Mesodermal cell (in vitro differentiated cells): ENCODE measurements around the gene AMFR.
A peak's percentile ranks its signal among the peaks of the same experiment; 100 is the strongest.

Experiments
- H3K27ac ChIP-seq: 2 replicates; pipeline ENCODE4 v1.7.0; 2013; ENCODE audit warnings: mild to moderate bottlenecking, low read depth, low read length, moderate library complexity; ENCODE audit not compliant: severe bottlenecking
- H3K36me3 ChIP-seq: 2 replicates; pipeline ENCODE4 v1.7.1; 2013; ENCODE audit warnings: mild to moderate bottlenecking, low read length, moderate library complexity; ENCODE audit not compliant: control insufficient read depth, insufficient read depth
- H3K4me1 ChIP-seq: one replicate; pipeline ENCODE4 v1.7.1; 2013; ENCODE audit warnings: mild to moderate bottlenecking, low read length; ENCODE audit not compliant: insufficient read depth, control insufficient read depth, poor library complexity, severe bottlenecking
- H3K4me3 ChIP-seq: 2 replicates; pipeline ENCODE4 v1.7.0; 2013; ENCODE audit warnings: low read length, control low read depth, mild to moderate bottlenecking; ENCODE audit not compliant: insufficient read depth, poor library complexity, severe bottlenecking; ENCODE audit errors: extremely low read depth
- H3K9me3 ChIP-seq: 2 replicates; pipeline ENCODE4 v1.7.1; 2013; ENCODE audit warnings: mild to moderate bottlenecking, low read length, moderate library complexity; ENCODE audit not compliant: control insufficient read depth
- WGBS, 2 experiments: methylation state at CpG; one replicate each; pipeline ENCODE4 v1.1.5; 2013; ENCODE audit warnings: missing lambda C conversion rate in 2 of 2; ENCODE audit not compliant: insufficient coverage in 2 of 2; 5-methylcytosine and 5-hydroxymethylcytosine counted together

Gene AMFR

DNA sequence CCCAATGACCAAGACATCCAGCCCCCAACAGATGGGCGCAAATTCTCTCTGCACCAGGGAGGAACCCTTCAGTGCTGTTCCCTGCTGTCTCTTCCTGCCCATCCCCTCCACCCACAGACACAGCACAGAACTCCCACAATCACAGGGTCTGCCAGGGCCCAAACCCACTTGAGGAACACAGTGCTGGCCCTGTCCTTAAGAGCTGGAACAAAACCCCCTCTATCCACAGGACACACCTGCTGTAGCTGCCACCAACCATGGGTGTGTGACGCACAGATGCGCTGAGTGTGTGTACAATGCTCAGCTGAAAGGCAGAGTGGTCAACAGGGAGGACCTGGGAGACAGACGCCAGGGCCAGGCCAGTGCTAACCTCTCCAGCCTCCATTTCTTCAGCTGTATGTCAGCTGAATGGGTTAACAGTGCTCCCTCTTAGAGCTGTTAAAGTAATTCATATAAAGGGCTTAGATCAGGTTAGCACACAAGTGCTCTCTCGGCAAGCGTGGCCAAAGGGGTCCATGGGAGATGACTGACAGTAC, 62.1 kb downstream of the AMFR start:
- H3K27ac ChIP-seq = no peak overlapping the region
- H3K4me3 ChIP-seq = no peak overlapping the region
- 98 to 100% methylated on average over 5 to 6 of the region's 6 CpGs for WGBS, 2 experiments
- H3K9me3 ChIP-seq = no peaks in the 10 kb centered on the region
- H3K36me3 ChIP-seq = peaks cover 64% of the 10 kb centered on the region
- no peaks in the 10 kb centered on the region for H3K4me1 ChIP-seq

DNA sequence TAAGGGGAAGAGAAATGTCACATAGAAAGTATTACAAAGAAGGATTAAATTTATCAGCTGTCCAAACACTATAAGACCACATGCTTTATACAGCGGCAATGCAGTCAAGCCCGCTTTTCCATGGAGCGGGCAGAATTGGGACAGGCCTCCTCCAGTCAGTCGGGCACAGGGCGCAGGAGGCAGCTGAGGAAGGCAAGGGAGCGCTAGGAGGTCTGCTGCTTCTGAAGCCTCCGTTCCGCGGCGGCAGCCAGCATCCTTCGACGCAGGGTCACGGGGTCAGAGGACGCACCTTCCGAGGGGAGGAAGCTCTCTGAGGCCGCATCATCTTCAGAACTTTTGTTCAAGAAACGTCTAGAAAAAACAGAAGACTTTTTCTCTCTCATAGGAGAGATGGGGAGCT, 62.6 kb downstream of the AMFR start:
- WGBS, 2 experiments = 94 to 98% methylated on average over 13 to 15 of the region's 17 CpGs
- Histone ChIP-seq H3K4me3 (no peak overlapping the region), H3K27ac (no peak overlapping the region), H3K36me3 (peaks cover 59% of the 10 kb centered on the region), H3K9me3 (no peaks in the 10 kb centered on the region), H3K4me1 (peaks cover 1% of the 10 kb centered on the region)

DNA sequence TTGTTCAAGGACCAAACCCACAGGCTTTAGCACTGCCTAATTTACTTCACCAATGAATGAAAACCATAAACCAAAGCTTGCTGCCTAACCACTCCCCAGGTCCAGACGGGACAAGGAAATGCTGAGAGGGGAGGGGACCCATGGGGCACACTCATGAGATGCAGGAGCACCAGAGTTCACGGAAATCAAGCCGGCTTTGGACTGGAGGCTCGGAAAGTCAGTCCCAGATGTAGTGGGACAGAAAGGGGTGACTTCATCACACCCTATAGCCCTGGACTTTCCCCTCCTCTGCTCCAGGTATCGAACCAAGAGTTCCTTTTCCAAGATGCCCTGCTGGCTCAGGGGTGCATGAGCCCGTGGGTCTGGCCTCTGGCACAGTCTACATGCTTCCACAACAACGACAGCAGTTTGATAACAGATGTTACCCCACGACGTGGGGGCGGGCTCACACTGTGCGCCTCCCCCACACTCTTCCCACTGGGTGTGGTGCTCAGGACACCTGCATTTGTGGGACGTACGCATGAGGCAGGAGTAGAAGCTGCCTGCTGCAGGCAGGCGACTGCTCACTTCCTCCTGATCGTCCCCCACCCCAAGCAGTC, 63.2 kb downstream of the AMFR start:
- no peak overlapping the region for H3K4me3 ChIP-seq
- no peak overlapping the region for H3K27ac ChIP-seq
- WGBS, 2 experiments = 88 to 97% methylated on average over 6 to 12 of the region's 15 CpGs
- no peaks in the 10 kb centered on the region for H3K9me3 ChIP-seq
- peaks cover 7% of the 10 kb centered on the region for H3K4me1 ChIP-seq
- peaks cover 53% of the 10 kb centered on the region for H3K36me3 ChIP-seq

DNA sequence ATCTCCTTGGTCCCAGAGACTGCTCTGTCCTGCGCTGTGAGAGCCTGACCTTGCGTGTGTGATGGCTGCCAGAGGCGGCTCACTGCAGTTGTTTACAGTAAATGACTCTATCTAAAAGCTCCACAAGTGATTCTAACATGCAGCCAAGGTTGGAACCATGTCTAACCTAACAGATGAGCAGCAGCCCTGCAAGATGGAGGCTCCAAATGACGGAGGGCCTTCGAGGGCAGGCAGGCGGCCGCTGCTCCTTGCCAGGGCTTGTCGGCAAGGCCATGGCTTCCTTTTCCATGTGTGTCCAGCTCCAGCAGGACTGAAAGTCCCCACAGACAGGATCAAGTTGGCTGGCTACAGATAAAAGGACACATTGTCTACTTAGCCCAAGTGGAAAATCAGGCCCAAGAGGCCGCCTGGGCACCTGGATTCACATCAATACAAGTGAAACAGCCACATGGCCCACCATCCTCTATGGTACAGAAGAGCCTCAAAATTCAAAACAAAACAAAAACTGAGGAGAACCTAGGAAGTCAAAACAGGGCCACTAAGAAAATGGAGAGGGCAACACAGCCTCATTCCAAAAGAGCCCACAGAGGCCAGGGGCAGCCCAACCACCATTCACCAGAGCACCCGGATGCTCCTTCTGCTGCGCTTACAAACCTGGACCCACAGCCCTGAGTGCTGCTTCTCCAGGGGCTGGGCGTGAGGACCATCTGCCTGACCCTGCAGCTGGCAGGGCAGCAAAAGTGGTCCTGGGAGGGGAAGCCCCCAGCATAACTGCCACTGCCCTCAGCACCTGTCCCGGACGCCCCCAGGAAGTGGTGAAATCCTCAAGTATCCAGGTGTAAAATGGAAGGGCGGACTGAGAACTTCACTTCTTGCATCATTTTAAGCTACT, 65.0 kb downstream of the AMFR start:
- 99% methylated on average over 9 to 10 of the region's 15 CpGs for WGBS, 2 experiments
- H3K4me3 ChIP-seq = no peak overlapping the region

DNA sequence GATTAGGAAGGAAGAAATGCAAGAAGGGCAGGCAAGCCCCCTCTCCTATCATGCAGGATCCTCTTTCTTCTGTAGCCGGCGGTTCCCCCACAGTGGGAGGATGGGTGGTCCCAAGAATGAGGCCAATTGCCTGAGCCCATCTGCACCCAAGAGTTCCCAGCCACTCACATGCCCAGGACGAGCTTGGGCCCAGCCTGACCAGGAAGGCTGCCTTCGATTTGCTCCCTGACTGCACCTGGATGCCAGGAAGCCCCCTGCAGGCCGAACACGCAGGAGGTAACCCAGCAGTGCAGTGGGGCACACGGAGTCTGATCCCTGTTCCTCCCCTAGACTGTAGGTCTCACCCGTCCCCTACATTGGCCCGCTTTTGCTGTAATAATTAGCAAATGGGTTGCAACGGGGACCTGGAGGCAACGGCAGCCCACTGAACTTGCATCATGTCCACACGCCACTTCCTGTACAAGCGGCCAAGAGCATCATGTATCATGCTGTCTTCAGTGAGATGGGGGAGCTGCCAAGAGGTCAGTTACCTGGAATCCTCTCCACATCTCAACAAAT, 67.5 kb downstream of the AMFR start:
- Histone ChIP-seq H3K27ac (peak overlapping the region; percentile 89), H3K4me1 (peaks cover 12% of the 10 kb centered on the region), H3K9me3 (no peaks in the 10 kb centered on the region), H3K4me3 (no peak overlapping the region), H3K36me3 (peaks cover 19% of the 10 kb centered on the region)
- 85 to 94% methylated on average over 10 to 11 of the region's 13 CpGs for WGBS, 2 experiments

More for the DNA sequence above, 65.0 kb downstream of the AMFR start:
- peaks cover 41% of the 10 kb centered on the region for H3K36me3 ChIP-seq
- H3K9me3 ChIP-seq = no peaks in the 10 kb centered on the region
- H3K27ac ChIP-seq = no peak overlapping the region
- peaks cover 12% of the 10 kb centered on the region for H3K4me1 ChIP-seq

DNA sequence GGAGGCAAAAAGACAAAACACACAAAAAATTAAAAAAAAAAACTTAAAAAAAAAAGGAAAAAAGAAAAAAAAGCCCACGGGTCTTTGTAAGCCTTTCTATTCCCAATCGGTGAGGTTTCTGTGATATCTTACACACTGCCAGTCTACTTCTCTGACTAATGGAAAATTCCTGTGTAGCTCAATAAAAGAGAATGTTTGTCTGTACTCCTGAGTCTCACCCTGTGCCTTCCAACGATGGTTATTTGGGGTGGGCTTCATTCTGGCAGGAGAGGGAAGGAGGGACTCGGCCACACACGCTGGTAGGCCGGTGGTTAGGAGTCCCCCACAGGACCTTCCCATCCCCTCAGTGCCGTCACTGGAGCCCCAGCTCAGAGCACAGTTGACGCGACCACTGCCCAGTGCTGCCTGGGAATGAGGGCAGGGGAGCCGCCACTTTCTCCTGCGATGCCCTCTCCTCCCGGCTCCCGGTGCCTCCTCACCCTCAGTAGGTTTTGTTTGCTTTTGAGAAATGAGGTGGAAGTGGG, 68.0 kb downstream of the AMFR start:
- 77 to 86% methylated on average over 5 to 9 of the region's 13 CpGs for WGBS, 2 experiments
- H3K4me3 ChIP-seq = peak overlapping the region; percentile 16
- peaks cover 12% of the 10 kb centered on the region for H3K4me1 ChIP-seq
- H3K9me3 ChIP-seq = no peaks in the 10 kb centered on the region
- peak overlapping the region; percentile 89 for H3K27ac ChIP-seq
- peaks cover 13% of the 10 kb centered on the region for H3K36me3 ChIP-seq

DNA sequence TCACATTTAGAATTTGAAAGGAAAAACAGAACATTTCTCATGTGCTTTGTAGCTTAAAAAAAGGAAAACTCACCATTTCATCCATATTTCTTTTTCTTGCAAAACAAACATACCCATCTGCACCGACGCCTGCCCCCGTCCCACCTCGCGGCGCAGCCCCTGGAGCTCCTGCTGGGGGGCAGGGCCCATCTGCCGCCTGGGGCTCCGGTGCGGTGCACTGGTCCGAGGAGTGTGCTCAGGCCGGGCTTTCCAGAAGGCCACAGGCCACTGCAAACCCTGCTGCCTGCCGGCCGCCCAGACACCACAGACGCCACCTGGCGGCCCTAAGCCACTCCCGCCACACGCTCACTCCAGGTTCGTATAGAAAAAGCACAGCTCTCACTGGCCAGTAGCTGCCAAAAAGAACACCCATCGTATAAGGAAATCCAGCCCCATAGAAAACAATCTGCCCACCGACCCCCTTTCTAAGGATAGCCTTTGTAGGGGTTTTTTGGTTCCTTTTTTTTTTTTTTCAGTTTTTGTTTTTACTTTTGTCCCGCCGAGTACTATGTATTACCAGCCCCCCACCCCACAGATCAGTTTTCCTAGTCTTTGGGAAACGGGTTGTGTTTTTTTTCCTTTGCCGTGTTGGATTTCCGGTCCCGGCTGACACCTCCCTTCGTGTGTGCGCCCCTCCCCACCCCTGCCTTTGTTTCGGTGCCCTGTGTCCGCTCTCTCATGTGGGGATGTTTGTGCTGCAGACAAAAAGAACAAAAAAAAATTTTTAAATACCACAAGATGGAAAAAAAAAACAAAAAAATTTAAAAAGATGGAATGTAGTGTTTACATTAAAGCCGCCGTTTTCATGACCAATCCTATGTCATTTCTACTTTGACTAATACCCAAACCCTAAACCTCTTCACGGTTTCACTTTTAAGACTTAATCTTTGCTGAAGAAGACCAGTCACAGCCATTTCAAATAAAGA, 68.8 kb downstream of the AMFR start:
- Histone ChIP-seq H3K4me3 (peak overlapping the region; percentile 16), H3K27ac (peak overlapping the region; percentile 89)

DNA sequence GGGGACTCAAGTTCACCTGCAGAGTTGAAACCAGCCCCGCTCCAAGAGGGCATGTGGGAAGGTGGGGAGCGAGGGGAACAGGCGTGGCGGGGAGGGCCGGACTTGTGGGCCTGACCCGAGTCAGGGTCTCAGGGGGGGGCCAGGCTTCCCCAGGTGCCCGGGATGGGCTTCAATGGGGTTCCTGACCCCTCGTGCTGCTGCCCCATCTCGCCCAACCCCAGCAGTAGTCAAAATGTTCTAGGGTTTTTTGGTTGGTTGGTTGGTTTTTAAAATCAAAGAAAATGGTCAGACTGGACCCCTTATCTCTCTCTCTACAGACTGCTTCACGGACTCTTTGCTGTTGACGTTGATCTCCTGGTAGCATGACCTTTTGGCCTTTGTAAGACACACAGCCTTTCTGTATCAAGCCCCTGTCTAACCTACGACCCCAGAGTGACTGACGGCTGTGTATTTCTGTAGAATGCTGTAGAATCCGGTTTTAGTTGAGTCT, 69.5 kb downstream of the AMFR start:
- Histone ChIP-seq H3K9me3 (no peaks in the 10 kb centered on the region), H3K4me1 (peaks cover 12% of the 10 kb centered on the region), H3K36me3 (peaks cover 5% of the 10 kb centered on the region), H3K4me3 (no peak overlapping the region), H3K27ac (peak overlapping the region; percentile 89)
- 83 to 87% methylated on average over 7 of the region's 14 CpGs for WGBS, 2 experiments

More for the DNA sequence above, 68.8 kb downstream of the AMFR start:
- Histone ChIP-seq H3K36me3 (peaks cover 9% of the 10 kb centered on the region), H3K4me1 (peaks cover 12% of the 10 kb centered on the region), H3K9me3 (no peaks in the 10 kb centered on the region)
- 0 to 7% methylated on average over 13 to 17 of the region's 33 CpGs for WGBS, 2 experiments

DNA sequence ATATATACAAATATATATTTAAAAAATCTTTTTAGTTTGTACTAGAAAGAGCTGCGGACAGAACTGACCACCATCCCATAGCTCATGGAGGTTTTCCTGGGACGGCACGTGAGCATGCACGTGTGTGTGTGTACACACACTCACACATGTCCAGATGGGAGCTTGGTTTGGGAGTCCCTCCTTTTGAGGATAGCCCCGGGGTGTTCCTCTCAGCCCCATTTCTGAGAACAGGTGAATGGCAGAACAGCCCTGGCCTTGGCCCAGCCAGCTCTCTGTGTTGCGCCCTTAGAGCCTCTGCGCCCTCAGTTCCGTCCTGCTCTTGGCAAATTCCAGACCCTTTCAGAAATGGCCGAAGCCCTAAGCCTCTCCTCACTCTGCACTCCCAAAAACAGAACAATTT, 70.1 kb downstream of the AMFR start:
- WGBS, 2 experiments = 80 to 93% methylated on average over 1 to 8 of the region's 9 CpGs

More for the DNA sequence above, 70.1 kb downstream of the AMFR start:
- no peak overlapping the region for H3K4me3 ChIP-seq
- H3K36me3 ChIP-seq = no peaks in the 10 kb centered on the region
- H3K9me3 ChIP-seq = no peaks in the 10 kb centered on the region
- H3K4me1 ChIP-seq = peaks cover 12% of the 10 kb centered on the region
- H3K27ac ChIP-seq = no peak overlapping the region
